H1 (cell line): ENCODE results near the gene CHCHD6. TPM values are rescaled to one million over a fixed set of nuclear protein-coding genes. Genes with fewer than 3 reads are reported as not detected.

Source experiments
- CTCF ChIA-PET: fragments of 300-600 bp; sonication (Branson Sonifier 250); formaldehyde crosslinking; loops from one replicate; lab custom pipeline; 2021; ENCODE audit not compliant: partially characterized antibody; lab: Charles Lee
- POLR2A ChIA-PET: fragments of 300-600 bp; sonication (Branson Sonifier 250); formaldehyde crosslinking; loops from one replicate; lab custom pipeline; 2021; ENCODE audit warnings: inconsistent platforms; ENCODE audit not compliant: partially characterized antibody; lab: Charles Lee
- DNase-seq, 2 experiments: peaks; one replicate each; pipeline versions ENCODE4 v3.0.0 to v3.0.0-alpha.2; 2010 to 2022; ENCODE audit warnings: low spot score in 2 of 2, low read depth in 1 of 2, mixed read lengths in 1 of 2
- FAIRE-seq: peaks from 2 replicates; lab custom pipeline; 2011; peaks lifted over from hg19 to GRCh38; lab: Jason Lieb, UNC
- H2AFZ ChIP-seq: 2 replicates; pipeline ENCODE4 v1.8.1; 2012; ENCODE audit warnings: low read length, inconsistent platforms
- H2AK5ac ChIP-seq: 2 replicates; pipeline ENCODE4 v1.6.1; 2013; ENCODE audit warnings: low read depth, low read length
- H2BK120ac ChIP-seq: replicated peaks from 2 replicates; pipeline ENCODE3; 2013; ENCODE audit warnings: low read depth, low read length, inconsistent platforms
- H2BK12ac ChIP-seq: 2 replicates; pipeline ENCODE4 v1.6.1; 2013; ENCODE audit warnings: low read depth, low read length
- H2BK15ac ChIP-seq: 2 replicates; pipeline ENCODE4 v1.6.1; 2013; ENCODE audit warnings: low read length
- H2BK20ac ChIP-seq: 2 replicates; pipeline ENCODE4 v1.6.1; 2013; ENCODE audit warnings: low read length
- H2BK5ac ChIP-seq: 2 replicates; pipeline ENCODE4 v1.6.1; 2013; ENCODE audit warnings: low read depth, low read length
- H3K14ac ChIP-seq: 2 replicates; pipeline ENCODE4 v1.6.1; 2013; ENCODE audit warnings: inconsistent platforms; ENCODE audit not compliant: insufficient read length
- H3K18ac ChIP-seq: 2 replicates; pipeline ENCODE4 v1.6.1; 2013; ENCODE audit warnings: low read length; ENCODE audit errors: extremely low read depth
- H3K23ac ChIP-seq: 2 replicates; pipeline ENCODE4 v1.6.1; 2013; ENCODE audit warnings: inconsistent platforms; ENCODE audit not compliant: insufficient read length
- H3K23me2 ChIP-seq: 2 replicates; pipeline ENCODE4 v1.6.1; 2013; ENCODE audit warnings: low read depth, low read length
- H3K27ac ChIP-seq: 2 replicates; pipeline ENCODE4 v1.6.1; 2011; ENCODE audit warnings: low read depth, low read length, inconsistent platforms
- H3K27me3 ChIP-seq, 4 experiments: replicated peaks in 1 of 4; 1 replicate in 1 of 4; 2 replicates in 3 of 4; pipeline versions ENCODE4 v1.6.1 to v1.8.1; 2011 to 2013; ENCODE audit warnings: low read length in 3 of 4, mild to moderate bottlenecking in 3 of 4, inconsistent platforms in 2 of 4, mixed read lengths in 2 of 4, moderate library complexity in 1 of 4; ENCODE audit not compliant: control insufficient read depth in 3 of 4, insufficient read depth in 3 of 4; ENCODE audit errors: extremely low read depth in 1 of 4
- H3K36me3 ChIP-seq, 4 experiments: 2 replicates each; pipeline versions ENCODE4 v1.6.1 to v1.8.1; 2011 to 2013; ENCODE audit warnings: mild to moderate bottlenecking in 4 of 4, low read length in 3 of 4, moderate library complexity in 2 of 4, control low read depth in 1 of 4, inconsistent platforms in 1 of 4; ENCODE audit not compliant: insufficient read depth in 4 of 4, control insufficient read depth in 2 of 4
- H3K4ac ChIP-seq: replicated peaks from 2 replicates; pipeline ENCODE3; 2013; ENCODE audit warnings: low read length, low read depth, mixed read lengths, inconsistent platforms; ENCODE audit not compliant: insufficient read length
- H3K4me1 ChIP-seq, 4 experiments: replicated peaks in 1 of 4; 1 replicate in 1 of 4; 2 replicates in 3 of 4; pipeline versions ENCODE4 v1.6.1 to v1.8.1; 2011 to 2013; ENCODE audit warnings: low read length in 3 of 4, inconsistent platforms in 2 of 4, mixed read lengths in 1 of 4; ENCODE audit not compliant: insufficient read depth in 4 of 4, control insufficient read depth in 3 of 4
- H3K4me2 ChIP-seq, 2 experiments: 2 replicates each; pipeline versions ENCODE4 v1.6.1 to v1.8.1; 2011 to 2013; ENCODE audit warnings: low read depth in 2 of 2, low read length in 2 of 2, control low read depth in 1 of 2, inconsistent platforms in 1 of 2, mild to moderate bottlenecking in 1 of 2; ENCODE audit not compliant: insufficient read depth in 1 of 2
- H3K4me3 ChIP-seq, 4 experiments: fragments of 200-600, 300-600 bp in 1 of 4; sonication (generic), shearing (Covaris generic), sonication (Bioruptor Twin) in 1 of 4; 2 replicates each; pipeline versions ENCODE4 v1.5.1 to v1.8.1; 2011 to 2016; ENCODE audit warnings: low read length in 4 of 4, low read depth in 3 of 4, control low read depth in 2 of 4, inconsistent platforms in 2 of 4, mild to moderate bottlenecking in 2 of 4, mixed read lengths in 1 of 4, moderate library complexity in 1 of 4; ENCODE audit not compliant: insufficient read depth in 2 of 4; ENCODE audit errors: extremely low read depth in 1 of 4
- H3K56ac ChIP-seq: replicated peaks from 2 replicates; pipeline ENCODE3; 2013; ENCODE audit warnings: low read depth, mild to moderate bottlenecking, mixed read lengths, low read length, inconsistent platforms; ENCODE audit not compliant: insufficient read length
- H3K79me1 ChIP-seq: 2 replicates; pipeline ENCODE4 v1.6.1; 2013; ENCODE audit warnings: low read depth, low read length, control low read depth
- H3K79me2 ChIP-seq, 2 experiments: 2 replicates each; pipeline versions ENCODE4 v1.6.1 to v1.8.1; 2012 to 2013; ENCODE audit warnings: low read length in 2 of 2, mild to moderate bottlenecking in 2 of 2, inconsistent platforms in 1 of 2; ENCODE audit not compliant: insufficient read depth in 2 of 2, control insufficient read depth in 1 of 2
- H3K9ac ChIP-seq, 4 experiments: replicated peaks in 1 of 4; 1 replicate in 1 of 4; 2 replicates in 3 of 4; pipeline versions ENCODE4 v1.6.1 to v1.8.1; 2011 to 2013; ENCODE audit warnings: low read depth in 3 of 4, low read length in 3 of 4, control low read depth in 2 of 4, mild to moderate bottlenecking in 2 of 4, moderate library complexity in 2 of 4, inconsistent platforms in 1 of 4; ENCODE audit errors: extremely low read depth in 1 of 4
- H3K9me3 ChIP-seq, 2 experiments: 2 replicates each; pipeline versions ENCODE4 v1.6.1 to v1.8.1; 2012 to 2013; ENCODE audit warnings: mild to moderate bottlenecking in 2 of 2, moderate library complexity in 2 of 2, control low read depth in 1 of 2, inconsistent platforms in 1 of 2, low read depth in 1 of 2, low read length in 1 of 2, mixed read lengths in 1 of 2; ENCODE audit not compliant: insufficient read depth in 2 of 2
- H4K20me1 ChIP-seq, 2 experiments: replicated peaks in 1 of 2; 2 replicates each; pipeline versions ENCODE3 to v1.8.1; 2011 to 2013; ENCODE audit warnings: inconsistent platforms in 2 of 2, low read length in 2 of 2, mild to moderate bottlenecking in 1 of 2; ENCODE audit not compliant: insufficient read depth in 2 of 2, control insufficient read depth in 1 of 2
- H4K5ac ChIP-seq: 2 replicates; pipeline ENCODE4 v1.6.1; 2013; ENCODE audit warnings: low read length, low read depth, mixed read lengths, inconsistent platforms; ENCODE audit not compliant: insufficient read length
- H4K8ac ChIP-seq: 2 replicates; pipeline ENCODE4 v1.8.0; 2013; ENCODE audit warnings: mild to moderate bottlenecking, moderate library complexity, low read length, inconsistent platforms; ENCODE audit not compliant: insufficient read depth; ENCODE audit errors: extremely low read depth
- H4K91ac ChIP-seq: replicated peaks from 2 replicates; pipeline ENCODE3; 2013; ENCODE audit warnings: low read length, mixed read lengths, inconsistent platforms; ENCODE audit not compliant: insufficient read length
- CEBPB ChIP-seq: IDR thresholded peaks from 2 replicates; pipeline ENCODE4 v1.6.1; 2012; ENCODE audit warnings: low read depth, low read length
- HDAC2 ChIP-seq, 2 experiments: fragments of 300-600 bp in 1 of 2; sonication (generic) in 1 of 2; IDR thresholded peaks; 2 replicates each; pipeline ENCODE4 v1.6.1; 2011 to 2012; ENCODE audit warnings: low read depth in 2 of 2, low read length in 2 of 2, mild to moderate bottlenecking in 2 of 2, moderate library complexity in 2 of 2, borderline replicate concordance in 1 of 2, inconsistent platforms in 1 of 2
- HDAC6 ChIP-seq: IDR thresholded peaks from one replicate; pipeline ENCODE4 v1.7.1; 2012; ENCODE audit warnings: low read depth, mild to moderate bottlenecking, inconsistent platforms, low read length, moderate library complexity
- RFX5 ChIP-seq: IDR thresholded peaks from 2 replicates; pipeline ENCODE4 v1.6.1; 2011; ENCODE audit warnings: low read depth, low read length, improper control_type of control experiment, borderline replicate concordance
- SIRT6 ChIP-seq: IDR thresholded peaks from one replicate; pipeline ENCODE4 v1.7.1; 2012; ENCODE audit warnings: low read length, inconsistent platforms
- YY1 ChIP-seq: IDR thresholded peaks from 2 replicates; pipeline ENCODE4 v1.6.1; 2011; ENCODE audit warnings: low read depth, mild to moderate bottlenecking, low read length
- WGBS, 2 experiments: shearing (Covaris generic) in 1 of 2; methylation state at CpG; one replicate each; pipeline versions ENCODE4 v1.1.6 to v1.1.7; 2013 to 2015; ENCODE audit warnings: low lambda C conversion rate in 2 of 2, mixed read lengths in 2 of 2, inconsistent platforms in 1 of 2, low coverage in 1 of 2, missing lambda C conversion rate in 1 of 2; ENCODE audit not compliant: insufficient replicate concordance in 2 of 2, insufficient coverage in 1 of 2, insufficient read length in 1 of 2; ENCODE audit errors: extremely low coverage in 1 of 2, missing lambda C conversion rate in 1 of 2; 5-methylcytosine and 5-hydroxymethylcytosine counted together
- polyA plus RNA-seq, 7 experiments: library from polyadenylated mRNA; depleted of rRNA in 3 of 7; stranded (reverse) in 5 of 7; unstranded in 2 of 7; fragments of >200 nt in 5 of 7; fragments of 200-250 nt in 2 of 7; gene quantifications; 1 replicate in 5 of 7; 2 replicates in 1 of 7; 4 replicates in 1 of 7; pipeline versions ENCODE4 v1.2.1 to v1.2.3, GENCODE V29; 2011 to 2013; ENCODE audit warnings: missing spikeins in 2 of 7, mixed read lengths in 2 of 7
- total RNA-seq: library from RNA; stranded (reverse); fragmentation: NEBNext Ultra II Directional; extraction: Animal tissue kit (Norgen Biotek cat#: 25700); gene quantifications from 2 replicates; pipeline ENCODE4 v1.2.1, GENCODE V29; 2021

Gene CHCHD6
- total and polyA plus RNA-seq, 2 of the 8 experiments (the other 6 are each of a cell fraction or from before 2014, with no cell fraction given): 32.4 to 37.6 TPM

- Histone ChIP-seq H3K56ac (no peak overlapping the region), H3K4me1 (peaks cover 14 to 19% (median 16%) of the 10 kb centered on the region in 4 experiments), H3K27ac (no peak overlapping the region), H4K91ac (peak overlapping the region; percentile 71), H3K23ac (no peak overlapping the region), H2AFZ (no peak overlapping the region), H3K79me1 (peaks cover 1% of the 10 kb centered on the region; the same call in 1 of the 2 replicates), H3K9me3 (no peaks in the 10 kb centered on the region), H3K14ac (no peak overlapping the region), H3K27me3 (no peaks in the 10 kb centered on the region), H3K4me2 (0 out of 4 replicates have a peak overlapping the region, but pooled peaks of 1 of the 2 experiments have one; percentile 32), H3K79me2 (no peaks in the 10 kb centered on the region), H3K4me3 (no peak overlapping the region), H2BK15ac (no peak overlapping the region), H3K18ac (no peak overlapping the region; the same call in 1 of the 2 replicates), H2BK20ac (no peak overlapping the region), H2BK12ac (peak overlapping the region; percentile 28; the same call in 1 of the 2 replicates), H3K36me3 (no peaks in the 10 kb centered on the region), H2AK5ac (peak overlapping the region; percentile 18; the same call in 1 of the 2 replicates), H2BK120ac (no peak overlapping the region), H4K8ac (no peak overlapping the region; the same call in 1 of the 2 replicates), H3K9ac (no peak overlapping the region), H3K23me2 (no peaks in the 10 kb centered on the region), H2BK5ac (peak overlapping the region; percentile 4), H3K4ac (no peak overlapping the region), H4K20me1 (peaks cover 0 to 3% of the 10 kb centered on the region in 2 experiments), H4K5ac (no peak overlapping the region)
- FAIRE-seq (no peak), DNase-seq (peak in 1 of 2 experiments; percentile 41)
- ChIA-PET CTCF (interaction anchor here (0.6 to 8.2 kb wide), 17 partner anchors 12 to 718 kb away, joined by 3 to 74 read pairs (median 4); partner anchors contain the start of gene PLXNA1), POLR2A (no interaction called here)
- 94% methylated on average over 8 of the region's 8 CpGs; no CpG with 5 or more reads in 1 of the 2 experiments for WGBS, 2 experiments
- no peak for TF ChIP-seq HDAC6
- TF ChIP-seq CEBPB: peak; percentile 75; the same call in 1 of the 2 replicates
- no peak for TF ChIP-seq SIRT6
- TF ChIP-seq HDAC2 (IDR thresholded peaks at IDR 0.05; ENCODE audit: borderline replicate concordance in 1 of 2, low read depth in 2 of 2, low read length in 2 of 2): no peak
- no peak for TF ChIP-seq RFX5
- TF ChIP-seq YY1: no peak
Observed at GRCh38 chr3:126749931-126750755, 46.1 kb downstream of the CHCHD6 start.
